Neuronal stem cell (in vitro differentiated cells): ENCODE results near the gene ADORA3. TPM values are rescaled to one million over a fixed set of nuclear protein-coding genes. Genes with fewer than 3 reads are reported as not detected.

Experiments
- DNase-seq: peaks from one replicate; pipeline ENCODE4 v3.0.0-alpha.2; 2013; ENCODE audit warnings: low spot score
- H2AFZ ChIP-seq: one replicate; pipeline ENCODE4 v1.6.1; 2013; ENCODE audit warnings: mild to moderate bottlenecking, low read length, inconsistent platforms
- H2AK5ac ChIP-seq: 2 replicates; pipeline ENCODE4 v1.6.1; 2013; ENCODE audit warnings: low read depth, mild to moderate bottlenecking, inconsistent platforms, low read length, moderate library complexity, mixed read lengths
- H2BK120ac ChIP-seq: 2 replicates; pipeline ENCODE4 v1.6.1; 2013; ENCODE audit warnings: low read depth, mild to moderate bottlenecking, inconsistent platforms, low read length, moderate library complexity, mixed read lengths
- H2BK12ac ChIP-seq: one replicate; pipeline ENCODE4 v1.6.1; 2013; ENCODE audit warnings: low read length, inconsistent platforms
- H2BK15ac ChIP-seq: 2 replicates; pipeline ENCODE4 v1.6.1; 2013; ENCODE audit warnings: mild to moderate bottlenecking, low read length, inconsistent platforms, mixed read lengths
- H2BK5ac ChIP-seq: one replicate; pipeline ENCODE4 v1.6.1; 2013; ENCODE audit warnings: inconsistent platforms, mild to moderate bottlenecking, low read length, moderate library complexity
- H3K14ac ChIP-seq: one replicate; pipeline ENCODE4 v1.6.1; 2013; ENCODE audit warnings: low read length, inconsistent platforms
- H3K18ac ChIP-seq: 2 replicates; pipeline ENCODE4 v1.6.1; 2013; ENCODE audit warnings: low read length, inconsistent platforms
- H3K23ac ChIP-seq: 2 replicates; pipeline ENCODE4 v1.6.1; 2013; ENCODE audit warnings: low read depth, mild to moderate bottlenecking, mixed read lengths, low read length, inconsistent platforms; ENCODE audit not compliant: poor library complexity
- H3K27ac ChIP-seq: replicated peaks from 3 replicates; pipeline ENCODE4 v1.5.1; 2013; ENCODE audit warnings: low read length, inconsistent platforms
- H3K27me3 ChIP-seq, 3 experiments: 2 replicates each; pipeline ENCODE4 v1.6.1; 2013; ENCODE audit warnings: low read length in 3 of 3, mild to moderate bottlenecking in 2 of 3, inconsistent platforms in 1 of 3, low read depth in 1 of 3, mixed read lengths in 1 of 3, moderate library complexity in 1 of 3; ENCODE audit not compliant: control insufficient read depth in 3 of 3, insufficient read depth in 3 of 3
- H3K36me3 ChIP-seq, 2 donors: replicated peaks in 1 of 2; 2 replicates each; pipeline ENCODE4 v1.6.1; 2013; ENCODE audit warnings: low read length in 2 of 2; ENCODE audit not compliant: control insufficient read depth in 2 of 2, insufficient read depth in 2 of 2
- H3K4ac ChIP-seq: 2 replicates; pipeline ENCODE4 v1.6.1; 2013; ENCODE audit warnings: inconsistent platforms, mild to moderate bottlenecking, low read length, moderate library complexity
- H3K4me1 ChIP-seq, 2 donors: 1 replicate in 1 of 2; 2 replicates in 1 of 2; pipeline ENCODE4 v1.6.1; 2013; ENCODE audit warnings: low read length in 2 of 2, low read depth in 1 of 2; ENCODE audit not compliant: control insufficient read depth in 2 of 2, insufficient read depth in 1 of 2
- H3K4me2 ChIP-seq: one replicate; pipeline ENCODE4 v1.6.1; 2013; ENCODE audit warnings: mild to moderate bottlenecking, low read length, inconsistent platforms; ENCODE audit not compliant: insufficient read depth, poor library complexity, severe bottlenecking
- H3K4me3 ChIP-seq, 2 donors: 2 replicates each; pipeline ENCODE4 v1.5.1; 2013; ENCODE audit warnings: low read length in 2 of 2, mild to moderate bottlenecking in 2 of 2, inconsistent platforms in 1 of 2, moderate library complexity in 1 of 2
- H3K79me1 ChIP-seq: one replicate; pipeline ENCODE4 v1.6.1; 2013; ENCODE audit warnings: low read depth, mild to moderate bottlenecking, inconsistent platforms, low read length, moderate library complexity
- H3K9ac ChIP-seq: one replicate; pipeline ENCODE4 v1.6.1; 2013; ENCODE audit warnings: mild to moderate bottlenecking, low read depth, low read length, inconsistent platforms; ENCODE audit not compliant: poor library complexity
- H3K9me3 ChIP-seq, 2 donors: replicated peaks in 1 of 2; 2 replicates each; pipeline versions ENCODE3 to v1.6.1; 2013; ENCODE audit warnings: low read length in 2 of 2, mild to moderate bottlenecking in 2 of 2, inconsistent platforms in 1 of 2, low read depth in 1 of 2, mixed read lengths in 1 of 2, moderate library complexity in 1 of 2; ENCODE audit not compliant: control insufficient read depth in 2 of 2, insufficient read depth in 1 of 2
- H4K8ac ChIP-seq: one replicate; pipeline ENCODE4 v1.6.1; 2013; ENCODE audit warnings: low read depth, mild to moderate bottlenecking, inconsistent platforms, low read length, moderate library complexity
- H4K91ac ChIP-seq: one replicate; pipeline ENCODE4 v1.6.1; 2013; ENCODE audit warnings: low read length, low read depth, mild to moderate bottlenecking, inconsistent platforms; ENCODE audit not compliant: poor library complexity
- WGBS, 2 donors: extraction: QIAGEN DNeasy Blood & Tissue Kit; methylation state at CpG; one replicate each; pipeline ENCODE4 v1.1.7; 2013; ENCODE audit warnings: missing lambda C conversion rate in 2 of 2, mixed read lengths in 1 of 2; ENCODE audit not compliant: insufficient read length in 2 of 2, insufficient replicate concordance in 1 of 2; ENCODE audit errors: extremely low coverage in 2 of 2; 5-methylcytosine and 5-hydroxymethylcytosine counted together
- small RNA-seq: library from polyadenylated mRNA; stranded (forward); fragments of <200 nt; extraction: miRNeasy Mini kit (QIAGEN cat#:217004); gene quantifications from one replicate; pipeline ENCODE3, GENCODE V24; 2013; ENCODE audit not compliant: insufficient read depth

The ADORA3 gene

GRCh38 chr1:111450185-111450584 is 53.2 kb downstream of the ADORA3 start:
- H3K27ac ChIP-seq: no peak overlapping the region
- no peak overlapping the region for H2AK5ac ChIP-seq

GRCh38 chr1:111449703-111450017 is 53.8 kb downstream of the ADORA3 start:
- H2AK5ac ChIP-seq: no peak overlapping the region
- no CpG with 5 or more reads among the region's 8 CpGs for WGBS, 2 donors

More at GRCh38 chr1:111450185-111450584, 53.2 kb downstream of the ADORA3 start:
- no peak overlapping the region for H2BK5ac ChIP-seq
- H3K79me1 ChIP-seq: peaks cover 6% of the 10 kb centered on the region
- no peak overlapping the region for H3K4ac ChIP-seq
- peak overlapping the region; percentile 79 to 88 for H3K4me3 ChIP-seq
- no peak overlapping the region for H4K8ac ChIP-seq
- H3K27me3 ChIP-seq: no peaks in the 10 kb centered on the region
- peak overlapping the region; percentile 69 for H3K4me2 ChIP-seq
- H3K18ac ChIP-seq: no peak overlapping the region
- no peak overlapping the region for H2AFZ ChIP-seq
- peaks cover 12 to 65% of the 10 kb centered on the region in 2 donors for H3K36me3 ChIP-seq
- no peak for DNase-seq
- H3K14ac ChIP-seq: no peak overlapping the region
- H2BK12ac ChIP-seq: no peak overlapping the region
- H3K9ac ChIP-seq: no peak overlapping the region
- H4K91ac ChIP-seq: no peak overlapping the region
- H2BK15ac ChIP-seq: no peak overlapping the region
- no CpG with 5 or more reads among the region's 3 CpGs for WGBS, 2 donors
- H3K4me1 ChIP-seq: peaks cover 5 to 8% of the 10 kb centered on the region in 2 donors
- no peak overlapping the region for H2BK120ac ChIP-seq
- H3K23ac ChIP-seq: no peak overlapping the region
- no peaks in the 10 kb centered on the region for H3K9me3 ChIP-seq

More at GRCh38 chr1:111449703-111450017, 53.8 kb downstream of the ADORA3 start:
- Histone ChIP-seq H3K79me1 (peaks cover 6% of the 10 kb centered on the region), H3K4ac (no peak overlapping the region), H2BK12ac (no peak overlapping the region), H3K27ac (peak overlapping the region; percentile 71), H3K27me3 (no peaks in the 10 kb centered on the region), H3K4me3 (peak overlapping the region; percentile 79 to 88), H3K9ac (peak overlapping the region; percentile 93), H2AFZ (peak overlapping the region; percentile 89), H3K23ac (peak overlapping the region; percentile 70), H2BK15ac (no peak overlapping the region), H3K9me3 (no peaks in the 10 kb centered on the region), H3K14ac (peak overlapping the region; percentile 50), H3K18ac (peak overlapping the region; percentile 93), H4K91ac (no peak overlapping the region), H2BK5ac (no peak overlapping the region), H3K4me1 (peaks cover 5 to 8% of the 10 kb centered on the region in 2 donors), H4K8ac (peak overlapping the region; percentile 97), H2BK120ac (no peak overlapping the region), H3K36me3 (peaks cover 13 to 65% of the 10 kb centered on the region in 2 donors), H3K4me2 (peak overlapping the region; percentile 69)
- no peak for DNase-seq

Small RNA genes within 50 kb of the gene (small RNA-seq; reads per million reads assigned to genes)
- gene RNU6-792P: not detected
